HuH-7.5 (cell line): Measurements from ENCODE around the gene ZMIZ2.
"Not testable (repeated sequence)": the region's sequence is repeated elsewhere in the genome, so short reads cannot be mapped to it uniquely, and the experiment has no call there.

ENCODE experiments used
- DNase-seq: peaks from one replicate; pipeline ENCODE4 v3.0.0; 2011; ENCODE audit warnings: low spot score

ZMIZ2 gene

GRCh38 chr7:44772440-44772839 is 23.8 kb downstream of the ZMIZ2 start:
- no peak for DNase-seq

- no peak for DNase-seq
These were observed 24.2 kb downstream of the ZMIZ2 start for GRCh38 chr7:44772867-44773266.

- DNase-seq, result not testable (repeated sequence)
These were observed 25.8 kb downstream of the ZMIZ2 start for GRCh38 chr7:44774486-44774885.

GRCh38 chr7:44775383-44776107 is 26.9 kb downstream of the ZMIZ2 start:
- no peak for DNase-seq

- no peak for DNase-seq
These were observed 27.6 kb downstream of the ZMIZ2 start for GRCh38 chr7:44776211-44776610.

- DNase-seq, result no peak
These were observed 33.8 kb downstream of the ZMIZ2 start for GRCh38 chr7:44782460-44782859.

- no peak for DNase-seq
These were observed 34.8 kb downstream of the ZMIZ2 start for GRCh38 chr7:44783407-44783806.

- no peak for DNase-seq
These were observed 35.7 kb downstream of the ZMIZ2 start for GRCh38 chr7:44784364-44784763.

GRCh38 chr7:44785218-44785617 is 36.6 kb downstream of the ZMIZ2 start:
- not testable (repeated sequence) for DNase-seq

- no peak for DNase-seq
These were observed 38.4 kb downstream of the ZMIZ2 start for GRCh38 chr7:44787041-44787440.

GRCh38 chr7:44787762-44788161 is 39.1 kb downstream of the ZMIZ2 start:
- DNase-seq, result no peak

GRCh38 chr7:44789990-44790389 is 41.3 kb downstream of the ZMIZ2 start:
- no peak for DNase-seq

GRCh38 chr7:44791278-44792219 is 42.9 kb downstream of the ZMIZ2 start:
- no peak for DNase-seq

- no peak for DNase-seq
These were observed 45.3 kb downstream of the ZMIZ2 start for GRCh38 chr7:44793919-44794318.

GRCh38 chr7:44794331-44794730 is 45.7 kb downstream of the ZMIZ2 start:
- DNase-seq, result no peak

GRCh38 chr7:44796034-44796503 is 47.4 kb downstream of the ZMIZ2 start:
- DNase-seq, result peak; percentile 66

GRCh38 chr7:44796504-44797328 is 48.1 kb downstream of the ZMIZ2 start, which contains the start of gene PPIA:
PPIA (plus strand) TSS chr7:44796681; CDS start chr7:44796725, 44 bp downstream.
- DNase-seq, result peak; percentile 99

GRCh38 chr7:44797329-44798258 is 48.9 kb downstream of the ZMIZ2 start:
- peak; percentile 75 for DNase-seq

- no peak for DNase-seq
These were observed 50.1 kb downstream of the ZMIZ2 start for GRCh38 chr7:44798649-44799305.

- no peak for DNase-seq
These were observed 51.3 kb downstream of the ZMIZ2 start for GRCh38 chr7:44799939-44800338.
